Right cardiac atrium (tissue), 5 donors: ENCODE results near the gene PLA2G6. TPM values are rescaled to one million over a fixed set of nuclear protein-coding genes. Genes with fewer than 3 reads are reported as not detected.

Experiments
- ATAC-seq, 2 donors: fragments of 200-7000 bp; cut with Tn5 transposase; one replicate each; pipeline versions ENCODE4 v1.8.0 to v1.9.1; 2020; ENCODE audit warnings: moderate library complexity in 2 of 2, mild to moderate bottlenecking in 1 of 2
- DNase-seq, 3 donors: peaks; one replicate each; pipeline ENCODE4 v3.0.0-alpha.2; 2020
- H3K27ac ChIP-seq: one replicate; pipeline ENCODE4 v1.5.1; 2013; ENCODE audit warnings: mild to moderate bottlenecking, low read length, control low read depth, moderate library complexity
- H3K27me3 ChIP-seq: one replicate; pipeline ENCODE4 v1.6.1; 2013; ENCODE audit not compliant: control insufficient read depth, insufficient read depth
- H3K4me1 ChIP-seq: one replicate; pipeline ENCODE4 v1.6.1; 2013; ENCODE audit warnings: low read length; ENCODE audit not compliant: control insufficient read depth, insufficient read depth
- H3K4me3 ChIP-seq: one replicate; pipeline ENCODE4 v1.5.1; 2013; ENCODE audit warnings: low read length, control low read depth
- H3K9me3 ChIP-seq: one replicate; pipeline ENCODE4 v1.6.1; 2013; ENCODE audit warnings: low read length; ENCODE audit not compliant: control insufficient read depth
- WGBS: extraction: QIAGEN DNeasy Blood & Tissue Kit; methylation state at CpG from one replicate; pipeline ENCODE4 v1.1.7; 2013; 5-methylcytosine and 5-hydroxymethylcytosine counted together
- intact Hi-C, 4 donors: fragments of 100-400 bp; cut with DNase I; formaldehyde crosslinking; loops; one replicate each; pipeline versions ENCODE4 v1.11.0 to v1.14.0; 2022 to 2023
- polyA plus RNA-seq: library from polyadenylated mRNA; stranded (reverse); fragments of 200-250 nt; gene quantifications from one replicate; pipeline ENCODE4 v1.2.3, GENCODE V29; 2013
- total RNA-seq, 4 donors: library from RNA; stranded (reverse); fragmentation: NEBNext Ultra II Directional; extraction: Animal tissue kit (Norgen Biotek cat#: 25700); gene quantifications; one replicate each; pipeline ENCODE4 v1.2.1, GENCODE V29; 2021
- donor health status: healthy with polysubstance abuse.
- donor health status: DM: no; HTN: yes; CAD: no.
- donor health status: DM: no; HTN: no; CAD: no.
- donor health status: DM: no; HTN: yes; CAD: no; lungs with severe emphysema.
- donor health status: DM: yes; HTN: yes; CAD: no.

PLA2G6 gene
- total and polyA plus RNA-seq, 5 donors: 16.0 to 25.2 (median 16.4) TPM

GRCh38 chr22:38067028-38067415, 114.6 kb downstream of the PLA2G6 start:
- Histone ChIP-seq H3K27ac (no peak overlapping the region), H3K9me3 (no peaks in the 10 kb centered on the region), H3K27me3 (no peaks in the 10 kb centered on the region), H3K4me3 (no peak overlapping the region), H3K4me1 (peaks cover 10% of the 10 kb centered on the region)
- peak in 1 of 2 donors; percentile 12 for ATAC-seq
- intact Hi-C loops: loop anchor here in 2 of 4 donors (5.0 kb wide), 2 partner anchors 285 to 505 kb away; partner anchors contain the start of gene DMC1 (in 1 of the 2)
- peak in 2 of 3 donors; percentile 72 for DNase-seq
- 63% methylated on average over 8 of the region's 8 CpGs for WGBS

DNA sequence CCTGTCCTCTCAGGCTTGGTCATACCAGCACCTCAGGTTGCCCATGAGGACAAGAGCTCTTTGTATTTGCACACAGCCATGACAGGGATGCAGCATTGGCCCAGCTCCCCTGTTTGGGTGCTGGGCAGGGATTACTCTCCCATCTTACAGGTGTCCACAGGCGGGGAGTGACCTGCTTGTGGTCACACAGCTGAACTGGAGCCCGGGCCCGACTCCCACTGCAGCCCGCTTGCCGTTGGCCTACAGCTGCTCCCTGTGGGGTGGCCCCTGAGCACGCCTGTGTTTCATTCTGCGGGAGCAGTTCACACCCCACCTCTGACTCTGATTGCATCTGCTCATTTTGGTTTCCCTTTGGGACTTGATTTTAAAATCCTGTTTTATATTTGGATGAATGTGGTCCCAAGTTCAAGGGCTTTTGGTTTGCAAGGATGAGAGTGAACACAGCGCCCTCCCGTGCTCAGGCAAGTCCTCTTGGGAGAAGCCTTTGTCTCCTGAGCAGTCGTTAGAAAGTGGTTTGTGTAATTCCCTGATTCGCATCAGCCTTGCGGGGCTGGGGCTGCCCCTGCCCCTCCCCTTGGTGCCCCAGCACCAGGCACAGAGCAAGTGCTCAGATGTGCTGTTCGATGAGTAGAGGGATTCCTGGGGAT, 115.1 kb downstream of the PLA2G6 start:
- intact Hi-C loops: loop anchor here in 2 of 4 donors (5.0 kb wide), 2 partner anchors 286 to 506 kb away; partner anchors contain the start of gene DMC1 (in 1 of the 2)
- DNase-seq: peak in 1 of 3 donors; percentile 32
- no peak overlapping the region for H3K4me3 ChIP-seq
- 88% methylated on average over 13 of the region's 13 CpGs for WGBS
- no peaks in the 10 kb centered on the region for H3K9me3 ChIP-seq
- no peaks in the 10 kb centered on the region for H3K27me3 ChIP-seq
- H3K27ac ChIP-seq: no peak overlapping the region
- H3K4me1 ChIP-seq: peaks cover 10% of the 10 kb centered on the region
- no peak for ATAC-seq

- peaks cover 8% of the 10 kb centered on the region for H3K4me1 ChIP-seq
- no peak for ATAC-seq
- intact Hi-C loops: loop anchor here in 2 of 4 donors (5.0 kb wide), 2 partner anchors 287 to 507 kb away; partner anchors contain the start of gene DMC1 (in 1 of the 2)
Observed at GRCh38 chr22:38065539-38065938, 116.1 kb downstream of the PLA2G6 start.

GRCh38 chr22:38062791-38063190, 118.8 kb downstream of the PLA2G6 start:
- H3K4me3 ChIP-seq: no peak overlapping the region
- intact Hi-C loops: no loop called here
- no peaks in the 10 kb centered on the region for H3K27me3 ChIP-seq
- peak; percentile 46 to 48 for ATAC-seq
- DNase-seq: no peak
- 56% methylated on average over 6 of the region's 6 CpGs for WGBS
- peaks cover 1% of the 10 kb centered on the region for H3K4me1 ChIP-seq
- no peaks in the 10 kb centered on the region for H3K9me3 ChIP-seq
- peak overlapping the region; percentile 77 for H3K27ac ChIP-seq

More at GRCh38 chr22:38065539-38065938, 116.1 kb downstream of the PLA2G6 start:
- no peak overlapping the region for H3K4me3 ChIP-seq
- WGBS: 95% methylated on average over 8 of the region's 8 CpGs
- no peaks in the 10 kb centered on the region for H3K9me3 ChIP-seq
- no peak overlapping the region for H3K27ac ChIP-seq
- H3K27me3 ChIP-seq: no peaks in the 10 kb centered on the region
- DNase-seq: peak in 1 of 3 donors; percentile 55

Other genes with a start within 250 kb of the PLA2G6 start
- under 1 TPM; 0.19 to 0.46 (median 0.27) TPM for gene C22orf23, start 228.2 kb downstream of the PLA2G6 start, total RNA-seq
- 0.54 TPM for gene C22orf23, start 228.2 kb downstream of the PLA2G6 start, polyA plus RNA-seq
- 10 to 100 TPM; 62.1 to 85.5 (median 76.9) TPM for gene POLR2F, start 228.1 kb downstream of the PLA2G6 start, total RNA-seq
- 159 TPM for gene POLR2F, start 228.1 kb downstream of the PLA2G6 start, polyA plus RNA-seq
- 1 to 10 TPM; 3.5 to 5.9 (median 4.6) TPM for gene SOX10, start 197.3 kb downstream of the PLA2G6 start, total RNA-seq
- gene SOX10, start 197.3 kb downstream of the PLA2G6 start, polyA plus RNA-seq: 5.8 TPM
- 10 to 100 TPM; 23.8 to 26.5 (median 25.0) TPM for gene PICK1, start 124.4 kb downstream of the PLA2G6 start, total RNA-seq
- gene PICK1, start 124.4 kb downstream of the PLA2G6 start, polyA plus RNA-seq: 31.3 TPM
- gene SLC16A8, start 97.6 kb downstream of the PLA2G6 start, total RNA-seq: under 1 TPM in 3 of 4 donors, not detected in 1; 0.41 to 0.68 (median 0.57) TPM
- 0.63 TPM for gene SLC16A8, start 97.6 kb downstream of the PLA2G6 start, polyA plus RNA-seq
- gene BAIAP2L2, start 71.1 kb downstream of the PLA2G6 start, total RNA-seq: under 1 TPM in 2 of 4 donors, not detected in 2; 0.17 to 0.53 TPM
- gene BAIAP2L2, start 71.1 kb downstream of the PLA2G6 start, polyA plus RNA-seq: 0.20 TPM
- 10 to 100 TPM in 1 of 4 donors, 1 to 10 TPM in 3; 4.8 to 13.7 (median 7.1) TPM for gene MAFF, start 20.2 kb upstream of the PLA2G6 start, total RNA-seq
- gene MAFF, start 20.2 kb upstream of the PLA2G6 start, polyA plus RNA-seq: 20.5 TPM
- 10 to 100 TPM; 48.2 to 55.8 (median 49.5) TPM for gene TMEM184B, start 91.2 kb upstream of the PLA2G6 start, total RNA-seq
- gene TMEM184B, start 91.2 kb upstream of the PLA2G6 start, polyA plus RNA-seq: 32.2 TPM
- gene CSNK1E, start 135.6 kb upstream of the PLA2G6 start, total RNA-seq: 10 to 100 TPM; 69.7 to 88.6 (median 81.0) TPM
- 76.3 TPM for gene CSNK1E, start 135.6 kb upstream of the PLA2G6 start, polyA plus RNA-seq